Caki2 (cell line): Measurements from ENCODE around the gene GTF2F2. TPM values are rescaled to one million over a fixed set of nuclear protein-coding genes. Genes with fewer than 3 reads are reported as not detected.
A peak's percentile ranks its signal among the peaks of the same experiment; 100 is the strongest.
"Not testable (repeated sequence)": the region's sequence is repeated elsewhere in the genome, so short reads cannot be mapped to it uniquely, and the experiment has no call there.

Experiments used
- DNase-seq: peaks from one replicate; pipeline ENCODE4 v3.0.0-alpha.2; 2015; ENCODE audit warnings: low read depth
- in situ Hi-C: cut with HindIII; loops from 2 replicates; pipeline ENCODE4 v1.10.0; 2016; ENCODE audit warnings: low sequenced_read_pairs, low pct_unique_long_range_greater_than_20kb, mixed read lengths
- total RNA-seq: library from RNA; depleted of rRNA; stranded (reverse); fragments of >200 nt; shearing (Covaris generic); gene quantifications from 2 replicates; pipeline ENCODE4 v1.2.3, GENCODE V29; 2014; ENCODE audit warnings: low replicate concordance

The GTF2F2 gene
- total RNA-seq, 1 experiment from 2014 or later, result 17.3 TPM

GRCh38 chr13:45162821-45163220 lies 42.5 kb downstream of the GTF2F2 start:
- peak; percentile 64 for DNase-seq
- in situ Hi-C loops, result no loop called here

- DNase-seq, result no peak
- in situ Hi-C loops, result no loop called here
These were observed 46.5 kb downstream of the GTF2F2 start for GRCh38 chr13:45166858-45167257.

GRCh38 chr13:45167611-45168554 lies 47.6 kb downstream of the GTF2F2 start:
- in situ Hi-C loops, result no loop called here
- DNase-seq, result peak; percentile 53

GRCh38 chr13:45168555-45168930 lies 48.2 kb downstream of the GTF2F2 start:
- in situ Hi-C loops, result no loop called here

GRCh38 chr13:45174478-45174877 lies 54.2 kb downstream of the GTF2F2 start:
- no peak for DNase-seq
- in situ Hi-C loops, result no loop called here

More at GRCh38 chr13:45168555-45168930, 48.2 kb downstream of the GTF2F2 start:
- no peak for DNase-seq

- in situ Hi-C loops, result no loop called here
- peak; percentile 75 for DNase-seq
These were observed 58.2 kb downstream of the GTF2F2 start for GRCh38 chr13:45178349-45179162.

- DNase-seq, result peak; percentile 53
- in situ Hi-C loops, result no loop called here
These were observed 59.1 kb downstream of the GTF2F2 start for GRCh38 chr13:45179428-45179827.

- no peak for DNase-seq
- in situ Hi-C loops, result no loop called here
These were observed 60.0 kb downstream of the GTF2F2 start for GRCh38 chr13:45180303-45180702.

- DNase-seq, result no peak
- in situ Hi-C loops, result no loop called here
These were observed 60.6 kb downstream of the GTF2F2 start for GRCh38 chr13:45180713-45181601.

GRCh38 chr13:45184693-45185092 lies 64.4 kb downstream of the GTF2F2 start:
- DNase-seq, result no peak
- in situ Hi-C loops, result no loop called here

GRCh38 chr13:45185286-45185685 lies 65.0 kb downstream of the GTF2F2 start:
- no peak for DNase-seq
- in situ Hi-C loops, result no loop called here

- DNase-seq, in situ Hi-C loops: not testable (repeated sequence)
These were observed 68.8 kb downstream of the GTF2F2 start for GRCh38 chr13:45189077-45189476.

GRCh38 chr13:45189511-45189910 lies 69.2 kb downstream of the GTF2F2 start:
- in situ Hi-C loops, result not testable (repeated sequence)
- DNase-seq, result peak; percentile 65

- in situ Hi-C loops, result no loop called here
- DNase-seq, result no peak
These were observed 71.6 kb downstream of the GTF2F2 start for GRCh38 chr13:45191874-45192273.

GRCh38 chr13:45194081-45194939 lies 74.0 kb downstream of the GTF2F2 start:
- DNase-seq, result peak; percentile 66
- in situ Hi-C loops, result no loop called here

GRCh38 chr13:45195421-45195820 lies 75.1 kb downstream of the GTF2F2 start:
- in situ Hi-C loops, result no loop called here
- no peak for DNase-seq

- no peak for DNase-seq
- in situ Hi-C loops, result no loop called here
These were observed 75.8 kb downstream of the GTF2F2 start for GRCh38 chr13:45196096-45196495.
